Mesenchymal stem cell (in vitro differentiated cells and primary cell): ENCODE measurements around the gene IQUB. TPM values are rescaled to one million over a fixed set of nuclear protein-coding genes. Genes with fewer than 3 reads are reported as not detected.

Source experiments
- DNase-seq: peaks from one replicate; pipeline ENCODE4 v3.0.0-alpha.2; 2013
- H2AFZ ChIP-seq: one replicate; pipeline ENCODE4 v1.6.1; 2013; ENCODE audit warnings: low read depth, mild to moderate bottlenecking, control low read depth, inconsistent platforms, low read length, moderate library complexity
- H2AK5ac ChIP-seq: 2 replicates; pipeline ENCODE4 v1.6.1; 2013; ENCODE audit warnings: low read length, moderate library complexity, mild to moderate bottlenecking, inconsistent platforms; ENCODE audit not compliant: severe bottlenecking
- H2BK120ac ChIP-seq: one replicate; pipeline ENCODE4 v1.6.1; 2013; ENCODE audit warnings: low read depth, mild to moderate bottlenecking, inconsistent platforms, low read length, moderate library complexity
- H2BK12ac ChIP-seq, 2 experiments: one replicate each; pipeline ENCODE4 v1.6.1; 2013; ENCODE audit warnings: inconsistent platforms in 2 of 2, low read length in 2 of 2, mild to moderate bottlenecking in 2 of 2, moderate library complexity in 2 of 2, control low read depth in 1 of 2
- H2BK15ac ChIP-seq: one replicate; pipeline ENCODE4 v1.6.1; 2013; ENCODE audit warnings: mild to moderate bottlenecking, low read depth, inconsistent platforms; ENCODE audit not compliant: poor library complexity, severe bottlenecking
- H2BK5ac ChIP-seq: 2 replicates; pipeline ENCODE4 v1.6.1; 2013; ENCODE audit warnings: low read depth, mild to moderate bottlenecking, low read length, control low read depth, inconsistent platforms; ENCODE audit not compliant: poor library complexity, severe bottlenecking
- H3K14ac ChIP-seq, 2 experiments: one replicate each; pipeline ENCODE4 v1.6.1; 2013; ENCODE audit warnings: inconsistent platforms in 2 of 2, low read length in 2 of 2, control low read depth in 1 of 2, mild to moderate bottlenecking in 1 of 2, moderate library complexity in 1 of 2
- H3K18ac ChIP-seq, 2 experiments: one replicate each; pipeline ENCODE4 v1.6.1; 2013; ENCODE audit warnings: inconsistent platforms in 2 of 2, low read length in 2 of 2, control low read depth in 1 of 2, low read depth in 1 of 2, mild to moderate bottlenecking in 1 of 2
- H3K23ac ChIP-seq, 2 experiments: one replicate each; pipeline ENCODE4 v1.6.1; 2013; ENCODE audit warnings: inconsistent platforms in 2 of 2, low read length in 2 of 2, mild to moderate bottlenecking in 2 of 2, moderate library complexity in 2 of 2, control low read depth in 1 of 2
- H3K27ac ChIP-seq: 2 replicates; pipeline ENCODE4 v1.5.1; 2013; ENCODE audit warnings: mild to moderate bottlenecking, moderate library complexity, low read length, control low read depth, inconsistent platforms; ENCODE audit not compliant: poor library complexity, severe bottlenecking
- H3K27me3 ChIP-seq, 2 experiments: 2 replicates each; pipeline versions ENCODE4 v1.6.1 to v1.7.0; 2013; ENCODE audit warnings: low read length in 2 of 2, mild to moderate bottlenecking in 2 of 2, moderate library complexity in 2 of 2, control low read depth in 1 of 2, inconsistent platforms in 1 of 2; ENCODE audit not compliant: control insufficient read depth in 1 of 2, insufficient read depth in 1 of 2
- H3K36me3 ChIP-seq, 2 experiments: 2 replicates each; pipeline versions ENCODE4 v1.6.1 to v1.7.0; 2013; ENCODE audit warnings: low read length in 2 of 2, control low read depth in 1 of 2, inconsistent platforms in 1 of 2, low read depth in 1 of 2, mild to moderate bottlenecking in 1 of 2; ENCODE audit not compliant: insufficient read depth in 2 of 2, control insufficient read depth in 1 of 2
- H3K4ac ChIP-seq, 2 experiments: one replicate each; pipeline ENCODE4 v1.6.1; 2013; ENCODE audit warnings: inconsistent platforms in 2 of 2, low read length in 2 of 2, mild to moderate bottlenecking in 2 of 2, moderate library complexity in 2 of 2, control low read depth in 1 of 2, low read depth in 1 of 2
- H3K4me1 ChIP-seq: 2 replicates; pipeline ENCODE4 v1.6.1; 2013; ENCODE audit warnings: low read depth, low read length, control low read depth; ENCODE audit not compliant: control insufficient read depth, insufficient read depth
- H3K4me2 ChIP-seq: 2 replicates; pipeline ENCODE4 v1.6.1; 2013; ENCODE audit warnings: low read length, mild to moderate bottlenecking, inconsistent platforms; ENCODE audit not compliant: poor library complexity, severe bottlenecking
- H3K4me3 ChIP-seq, 2 experiments: 2 replicates each; pipeline versions ENCODE4 v1.5.1 to v1.7.0; 2013; ENCODE audit warnings: low read length in 2 of 2, mild to moderate bottlenecking in 2 of 2, control low read depth in 1 of 2, low read depth in 1 of 2; ENCODE audit not compliant: insufficient read depth in 1 of 2
- H3K79me1 ChIP-seq: replicated peaks from 2 replicates; pipeline ENCODE4 v1.6.1; 2013; ENCODE audit warnings: mild to moderate bottlenecking, control low read depth, low read length, inconsistent platforms; ENCODE audit not compliant: poor library complexity, severe bottlenecking
- H3K9ac ChIP-seq: 2 replicates; pipeline ENCODE4 v1.7.0; 2013; ENCODE audit warnings: mild to moderate bottlenecking, low read length, moderate library complexity
- H3K9me3 ChIP-seq: 2 replicates; pipeline ENCODE4 v1.7.0; 2013; ENCODE audit warnings: mild to moderate bottlenecking, low read length; ENCODE audit not compliant: control insufficient read depth
- H4K8ac ChIP-seq: one replicate; pipeline ENCODE4 v1.6.1; 2013; ENCODE audit warnings: inconsistent platforms, mild to moderate bottlenecking, low read length, moderate library complexity
- H4K91ac ChIP-seq: one replicate; pipeline ENCODE4 v1.6.1; 2013; ENCODE audit warnings: mild to moderate bottlenecking, low read length, inconsistent platforms
- WGBS: methylation state at CpG from one replicate; pipeline ENCODE4 v1.1.7; 2013; ENCODE audit warnings: mixed read lengths; 5-methylcytosine and 5-hydroxymethylcytosine counted together
- polyA plus RNA-seq, 2 experiments: library from polyadenylated mRNA; stranded (reverse); fragments of 200-250 nt; gene quantifications; one replicate each; pipeline ENCODE4 v1.2.3, GENCODE V29; 2013

The IQUB gene
- 0.55 TPM for polyA plus RNA-seq (2013, experiment 1 of 2)
- polyA plus RNA-seq (2013, experiment 2 of 2) = 0.62 TPM

- peak within 1 kb of the TSS in 1 of 2 experiments; percentile 89 for H3K23ac ChIP-seq
- no peak within 1 kb of the TSS for H2AK5ac ChIP-seq
- H3K9ac ChIP-seq = peak within 1 kb of the TSS; percentile 93
- H3K4ac ChIP-seq = peak within 1 kb of the TSS in 1 of 2 experiments; percentile 78
- H4K91ac ChIP-seq = peak within 1 kb of the TSS; percentile 92
- H2BK12ac ChIP-seq = peak within 1 kb of the TSS in 1 of 2 experiments; percentile 54
- H3K79me1 ChIP-seq = no peaks in the 10 kb centered on the region
- H2BK15ac ChIP-seq = peak within 1 kb of the TSS; percentile 98
- DNase-seq = peak; percentile 97
- H3K27me3 ChIP-seq = no peaks in the 10 kb centered on the region
- peak within 1 kb of the TSS in 1 of 2 experiments; percentile 92 for H3K14ac ChIP-seq
- peak within 1 kb of the TSS; percentile 96 for H2BK5ac ChIP-seq
- H3K4me3 ChIP-seq = peak within 1 kb of the TSS; percentile 78 to 95
- peak within 1 kb of the TSS; percentile 94 to 97 for H3K18ac ChIP-seq
- peak within 1 kb of the TSS; percentile 73 for H2BK120ac ChIP-seq
- WGBS = 2% methylated on average over 46 of the region's 54 CpGs
- peak within 1 kb of the TSS; percentile 93 for H3K27ac ChIP-seq
- H3K4me2 ChIP-seq = peak within 1 kb of the TSS; percentile 51
- peak within 1 kb of the TSS; percentile 66 for H2AFZ ChIP-seq
- no peaks in the 10 kb centered on the region for H3K4me1 ChIP-seq
- no peaks in the 10 kb centered on the region for H3K36me3 ChIP-seq
- H4K8ac ChIP-seq = peak within 1 kb of the TSS; percentile 94
- no peaks in the 10 kb centered on the region for H3K9me3 ChIP-seq
Measured at GRCh38 chr7:123534383-123535260, at the start of gene IQUB. IQUB (minus strand) TSS chr7:123534595; CDS start chr7:123512340, 22,255 bp downstream.

GRCh38 chr7:123583821-123584220 is 49.4 kb upstream of the IQUB start:
- Histone ChIP-seq H3K36me3 (no peaks in the 10 kb centered on the region), H3K27ac (no peak overlapping the region), H2BK12ac (no peak overlapping the region), H3K9me3 (no peaks in the 10 kb centered on the region), H3K79me1 (no peaks in the 10 kb centered on the region), H3K23ac (no peak overlapping the region), H4K8ac (no peak overlapping the region), H3K4me2 (no peak overlapping the region), H2BK120ac (no peak overlapping the region), H2BK15ac (no peak overlapping the region), H3K4ac (no peak overlapping the region), H3K4me3 (no peak overlapping the region), H2AFZ (no peak overlapping the region), H2AK5ac (no peak overlapping the region), H3K9ac (no peak overlapping the region), H2BK5ac (no peak overlapping the region), H3K4me1 (no peaks in the 10 kb centered on the region), H3K18ac (no peak overlapping the region), H4K91ac (no peak overlapping the region), H3K27me3 (no peaks in the 10 kb centered on the region), H3K14ac (no peak overlapping the region)
- DNase-seq = no peak
- 96% methylated on average over 4 of the region's 4 CpGs for WGBS

DNA sequence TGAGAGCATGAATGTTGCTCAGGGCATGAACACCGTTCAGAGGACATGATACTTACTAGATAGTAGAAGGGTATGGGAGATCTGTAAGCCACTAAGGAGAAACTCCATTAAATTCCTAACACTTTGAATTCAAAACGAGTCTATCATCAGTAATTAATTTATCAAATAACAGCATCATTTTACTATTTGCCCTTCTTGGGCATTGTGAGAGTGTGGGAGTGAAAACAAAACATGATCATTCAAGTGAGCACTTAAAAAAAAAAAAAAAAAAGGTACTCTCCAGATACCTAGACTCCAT is 46.7 kb upstream of the IQUB start:
- H3K4me3 ChIP-seq = no peak overlapping the region

DNA sequence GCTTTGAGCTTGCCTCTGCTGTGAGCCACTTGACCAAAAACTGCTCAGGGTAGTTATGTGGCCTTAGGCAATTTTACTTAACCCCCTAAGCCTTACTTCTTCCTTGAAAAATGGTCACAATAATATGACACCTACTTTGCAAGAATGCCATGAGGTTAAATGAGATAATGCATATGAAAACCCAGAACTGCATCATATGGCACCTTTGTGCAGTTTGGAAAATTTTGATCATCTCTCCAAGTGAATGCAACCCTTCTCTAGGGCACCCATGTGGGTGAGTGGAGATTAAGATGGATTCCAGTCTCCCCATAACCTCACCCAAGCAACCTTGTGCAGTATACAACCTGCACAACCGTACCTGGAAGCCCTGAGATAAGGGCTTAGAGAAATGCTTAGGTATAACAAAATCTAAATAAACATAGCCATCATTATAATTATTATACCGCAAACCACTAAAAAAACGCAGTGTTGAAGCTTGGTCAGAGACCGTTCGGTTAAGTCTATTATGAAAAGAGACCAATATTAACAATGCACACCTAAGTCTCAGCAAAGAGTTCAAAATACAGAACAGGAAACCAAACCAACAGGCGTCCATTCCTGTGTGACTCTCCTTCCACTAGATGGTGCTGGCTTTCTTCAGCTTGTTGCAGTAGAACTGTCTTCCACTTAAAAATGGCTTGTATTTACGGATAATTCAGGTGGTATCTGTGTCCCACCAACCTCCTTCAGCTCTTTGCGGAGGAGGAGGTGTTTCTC is 46.2 kb upstream of the IQUB start:
- Histone ChIP-seq H2BK12ac (no peak overlapping the region), H3K27me3 (no peaks in the 10 kb centered on the region), H2AK5ac (no peak overlapping the region), H3K18ac (no peak overlapping the region), H2BK15ac (no peak overlapping the region), H3K4me1 (no peaks in the 10 kb centered on the region), H3K14ac (no peak overlapping the region), H4K91ac (no peak overlapping the region), H3K4ac (no peak overlapping the region), H2BK5ac (no peak overlapping the region), H2BK120ac (no peak overlapping the region), H2AFZ (no peak overlapping the region), H3K36me3 (no peaks in the 10 kb centered on the region), H3K4me2 (no peak overlapping the region), H3K23ac (no peak overlapping the region), H3K27ac (no peak overlapping the region), H3K79me1 (no peaks in the 10 kb centered on the region), H4K8ac (no peak overlapping the region), H3K4me3 (no peak overlapping the region), H3K9me3 (no peaks in the 10 kb centered on the region), H3K9ac (no peak overlapping the region)
- DNase-seq = peak; percentile 63
- 23% methylated on average over 7 of the region's 8 CpGs for WGBS

More for the DNA sequence above, 46.7 kb upstream of the IQUB start:
- no peak overlapping the region for H3K9ac ChIP-seq
- no peaks in the 10 kb centered on the region for H3K27me3 ChIP-seq
- H2AFZ ChIP-seq = no peak overlapping the region
- H2BK15ac ChIP-seq = no peak overlapping the region
- H2BK120ac ChIP-seq = no peak overlapping the region
- H3K4me1 ChIP-seq = no peaks in the 10 kb centered on the region
- H2AK5ac ChIP-seq = no peak overlapping the region
- no peak overlapping the region for H2BK5ac ChIP-seq
- DNase-seq = no peak
- H3K14ac ChIP-seq = no peak overlapping the region
- no peaks in the 10 kb centered on the region for H3K36me3 ChIP-seq
- no peak overlapping the region for H4K91ac ChIP-seq
- H3K23ac ChIP-seq = no peak overlapping the region
- WGBS = no CpG with 5 or more reads among the region's 2 CpGs
- no peaks in the 10 kb centered on the region for H3K9me3 ChIP-seq
- H3K18ac ChIP-seq = no peak overlapping the region
- no peak overlapping the region for H3K27ac ChIP-seq
- H2BK12ac ChIP-seq = no peak overlapping the region
- H3K79me1 ChIP-seq = no peaks in the 10 kb centered on the region
- H3K4me2 ChIP-seq = no peak overlapping the region
- no peak overlapping the region for H4K8ac ChIP-seq
- no peak overlapping the region for H3K4ac ChIP-seq
